ENCODE results near the gene HOXB8.

Gene HOXB8

DNA sequence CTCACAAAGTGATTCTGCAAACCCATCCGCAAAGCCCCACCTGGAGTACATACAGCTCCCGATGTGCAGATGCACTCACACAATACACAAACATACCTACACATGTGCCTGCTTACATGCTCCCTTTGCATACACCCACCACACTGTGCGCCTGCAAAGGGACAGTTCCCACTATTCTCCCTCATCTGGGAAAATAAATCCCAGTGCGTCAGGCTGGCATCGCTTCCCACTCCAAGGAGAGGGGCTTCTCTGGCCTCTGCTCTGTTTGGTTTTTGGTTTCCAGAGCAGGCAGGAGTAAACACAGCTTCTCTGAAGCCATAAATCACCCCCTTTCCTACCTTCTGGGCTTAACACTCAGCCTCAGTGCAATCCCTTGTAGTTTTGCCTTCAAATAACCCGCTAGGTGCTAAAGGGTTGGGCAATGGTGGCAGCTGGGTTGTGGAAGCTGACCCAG, 51.7 kb downstream of the HOXB8 start:
- peaks cover 99% of the 10 kb centered on the region for H3K27me3 ChIP-seq
- H3K9ac ChIP-seq, result no peak overlapping the region
- TF ChIP-seq Cebpa-rat (IDR thresholded peaks at IDR 0.05), result no peak
- no peaks in the 10 kb centered on the region for H3K9me3 ChIP-seq
- H3K4me2 ChIP-seq, result no peak overlapping the region
- no peak overlapping the region for H3K27ac ChIP-seq
- no peak overlapping the region for H3K4me3 ChIP-seq
- H4K20me1 ChIP-seq, result peaks cover 76% of the 10 kb centered on the region; the same call in 1 of the 2 replicates
- H3K4me1 ChIP-seq, result no peaks in the 10 kb centered on the region
- no peaks in the 10 kb centered on the region for H3K36me3 ChIP-seq

DNA sequence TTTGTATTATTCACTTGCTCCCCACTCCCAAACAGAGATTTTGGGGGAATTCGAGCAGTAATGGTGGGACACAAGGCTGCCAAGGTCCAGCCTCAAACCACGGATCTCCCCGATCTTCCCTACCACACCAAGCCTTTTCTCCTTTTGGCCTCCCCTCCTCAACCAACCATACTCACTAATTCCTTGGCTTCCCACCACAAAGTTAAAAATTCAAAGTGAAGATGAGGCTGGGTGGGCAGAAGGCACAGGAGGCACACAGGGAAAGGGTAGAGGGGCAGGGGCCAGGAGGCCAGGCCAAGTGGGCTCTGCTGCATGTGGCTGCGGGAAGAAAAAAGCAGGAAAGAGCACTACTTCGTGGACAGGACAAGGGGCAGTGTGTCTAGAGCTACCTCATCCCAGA, 52.2 kb downstream of the HOXB8 start:
- peaks cover 76% of the 10 kb centered on the region; the same call in 1 of the 2 replicates for H4K20me1 ChIP-seq
- peaks cover 99% of the 10 kb centered on the region for H3K27me3 ChIP-seq
- no peak overlapping the region for H3K9ac ChIP-seq
- TF ChIP-seq Cebpa-rat (IDR thresholded peaks at IDR 0.05), result no peak
- no peak overlapping the region for H3K27ac ChIP-seq
- H3K4me2 ChIP-seq, result no peak overlapping the region
- H3K4me3 ChIP-seq, result no peak overlapping the region
- H3K36me3 ChIP-seq, result no peaks in the 10 kb centered on the region
- no peaks in the 10 kb centered on the region for H3K4me1 ChIP-seq
- H3K9me3 ChIP-seq, result no peaks in the 10 kb centered on the region

All from BLaER1 (cell line).